H1 (cell line): ENCODE results near the gene MAFB. TPM values are rescaled to one million over a fixed set of nuclear protein-coding genes. Genes with fewer than 3 reads are reported as not detected.

ENCODE experiments used
- BRCA1 ChIP-seq: IDR thresholded peaks from 2 replicates; pipeline ENCODE4 v1.6.1; 2012; ENCODE audit warnings: low read depth, low read length, improper control_type of control experiment
- polyA plus RNA-seq, 7 experiments: library from polyadenylated mRNA; depleted of rRNA in 3 of 7; stranded (reverse) in 5 of 7; unstranded in 2 of 7; fragments of >200 nt in 5 of 7; fragments of 200-250 nt in 2 of 7; gene quantifications; 1 replicate in 5 of 7; 2 replicates in 1 of 7; 4 replicates in 1 of 7; pipeline versions ENCODE4 v1.2.1 to v1.2.3, GENCODE V29; 2011 to 2013; ENCODE audit warnings: missing spikeins in 2 of 7, mixed read lengths in 2 of 7
- total RNA-seq: library from RNA; stranded (reverse); fragmentation: NEBNext Ultra II Directional; extraction: Animal tissue kit (Norgen Biotek cat#: 25700); gene quantifications from 2 replicates; pipeline ENCODE4 v1.2.1, GENCODE V29; 2021

The MAFB gene
- total and polyA plus RNA-seq, 2 of the 8 experiments (the other 6 are each of a cell fraction or from before 2014, with no cell fraction given), result 0.83 to 1.8 TPM

- no peak for TF ChIP-seq BRCA1
Observed at GRCh38 chr20:40652441-40652987, 36.5 kb downstream of the MAFB start (continued).
